Superior temporal gyrus (tissue), 1 donor: Measurements from ENCODE around the gene PLEKHA6.

Experiments used
- DNase-seq: peaks from one replicate; pipeline ENCODE4 v3.0.0-alpha.2; 2016; ENCODE audit errors: extremely low spot score

Gene PLEKHA6

DNA sequence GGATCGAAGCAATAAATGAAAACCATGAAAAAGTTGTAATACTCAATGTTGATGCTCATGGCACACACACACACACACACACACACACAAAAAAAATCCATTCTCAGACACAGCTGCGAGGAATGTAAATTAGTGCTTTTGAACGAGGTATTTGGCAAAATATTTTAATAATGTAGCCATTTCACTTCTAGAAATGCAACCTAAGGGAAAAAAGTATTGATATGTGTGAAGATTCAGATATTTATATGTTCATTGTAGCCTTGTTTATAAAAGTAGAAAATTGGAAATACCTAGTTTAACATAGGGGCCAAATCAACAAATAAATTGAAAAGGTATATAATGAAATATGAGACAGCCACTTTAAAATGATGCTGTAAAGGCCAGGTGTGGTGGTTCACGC lies 3.8 kb downstream of the PLEKHA6 start:
- DNase-seq = no peak

DNA sequence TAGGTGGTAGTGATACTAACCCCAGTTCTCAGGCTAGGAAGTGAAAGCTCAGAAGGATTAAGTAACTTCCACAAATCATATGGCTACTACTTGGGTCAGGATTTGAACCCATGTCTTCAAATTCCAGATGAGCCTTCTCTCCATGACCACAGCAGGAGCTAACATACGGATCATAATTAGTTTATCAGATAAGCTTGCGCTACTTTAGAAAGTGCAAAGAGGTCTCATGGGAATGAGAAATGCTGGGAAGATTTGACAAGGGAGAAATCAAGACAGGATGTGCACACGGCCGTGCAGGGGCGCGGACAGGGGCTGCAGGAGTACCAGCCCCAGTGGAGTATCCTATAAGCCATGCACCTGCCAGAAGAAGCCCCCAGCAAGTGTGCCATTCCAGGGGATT lies 5.2 kb downstream of the PLEKHA6 start:
- DNase-seq = no peak

DNA sequence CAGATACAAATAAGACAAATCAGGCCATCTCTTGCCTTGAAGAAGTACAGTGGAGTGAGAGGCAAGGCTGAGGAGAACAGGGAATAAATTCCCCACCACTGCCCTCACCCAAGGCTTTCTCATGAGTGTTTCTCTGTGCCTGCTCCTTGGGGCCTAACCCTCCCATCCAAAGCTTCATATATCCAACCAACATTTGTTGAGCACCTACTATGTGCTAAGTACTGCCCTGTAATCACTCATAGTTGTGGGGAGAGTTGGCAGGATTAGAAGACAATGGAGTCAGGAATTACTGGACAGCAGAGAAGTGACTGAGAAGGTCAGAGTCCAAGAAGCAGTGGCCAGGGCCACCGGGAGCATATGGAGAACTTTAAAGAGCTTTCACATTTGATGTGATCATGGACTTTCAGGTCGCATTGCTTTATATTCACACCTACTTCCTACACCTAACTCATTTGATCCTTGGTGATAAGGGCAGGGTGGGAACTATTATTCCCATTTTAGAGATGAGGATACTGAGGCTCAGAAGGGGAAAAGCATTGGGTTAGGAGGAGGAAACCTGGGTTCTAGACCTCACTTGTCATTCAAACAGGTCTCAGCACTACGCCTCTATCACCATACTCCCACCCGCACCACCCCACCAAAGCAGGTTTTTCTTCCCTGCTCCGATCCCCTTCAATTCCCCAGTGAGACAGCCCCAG lies 6.4 kb downstream of the PLEKHA6 start:
- no peak for DNase-seq

DNA sequence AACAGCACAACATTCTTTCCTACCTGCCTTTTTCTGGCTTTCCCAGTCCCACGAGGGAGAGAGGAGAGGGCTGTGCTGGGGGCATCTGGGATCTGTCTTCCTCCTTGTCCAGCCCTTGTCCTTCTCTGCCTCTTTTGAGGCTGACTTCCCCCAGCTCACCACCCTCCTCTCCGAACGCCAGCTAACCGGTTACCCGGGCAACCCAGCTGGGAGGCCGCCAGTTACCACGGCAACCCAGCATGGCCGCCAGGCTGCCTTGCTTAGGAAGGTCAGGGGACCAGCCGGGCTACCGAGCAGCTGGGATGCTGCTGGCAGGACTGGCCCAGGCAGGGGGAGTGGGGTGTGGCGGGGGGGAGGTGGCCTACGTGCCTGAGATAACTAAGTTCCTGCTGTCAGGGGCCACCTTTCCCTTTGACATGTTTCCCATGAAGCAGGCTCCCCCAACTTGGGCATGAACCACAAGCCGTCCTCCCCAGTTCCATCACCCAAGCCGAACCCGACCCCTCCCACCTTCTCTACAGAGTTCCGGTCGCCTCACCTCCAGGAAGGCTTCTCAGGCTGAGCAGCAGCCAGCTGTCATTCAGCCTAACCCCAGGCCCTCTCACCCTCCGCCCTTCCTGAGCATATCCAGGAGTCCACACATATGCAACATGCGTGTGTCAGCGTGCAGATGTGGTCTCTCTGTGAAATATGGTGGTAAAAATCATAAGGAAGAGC lies 8.7 kb downstream of the PLEKHA6 start:
- peak; percentile 91 for DNase-seq

DNA sequence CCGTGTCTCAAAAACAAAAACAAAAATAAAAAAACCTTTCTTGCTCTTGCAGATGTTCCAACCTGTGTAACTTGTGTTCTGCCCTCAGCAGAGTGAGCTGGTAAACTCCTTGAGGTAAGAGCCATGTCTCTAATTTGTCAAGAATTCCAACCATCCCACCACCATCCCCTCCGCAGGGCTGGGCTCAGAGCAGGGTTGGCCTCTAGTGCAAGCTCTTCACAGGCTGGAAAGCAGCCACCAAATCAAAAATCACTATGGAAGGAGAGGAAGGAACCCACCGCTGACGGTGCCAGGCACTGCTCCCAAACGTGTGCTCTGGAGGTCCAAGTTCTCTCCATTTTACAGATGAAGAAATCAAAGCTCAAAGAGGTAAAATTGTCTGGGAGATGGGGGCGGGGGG lies 9.4 kb downstream of the PLEKHA6 start:
- DNase-seq = no peak

DNA sequence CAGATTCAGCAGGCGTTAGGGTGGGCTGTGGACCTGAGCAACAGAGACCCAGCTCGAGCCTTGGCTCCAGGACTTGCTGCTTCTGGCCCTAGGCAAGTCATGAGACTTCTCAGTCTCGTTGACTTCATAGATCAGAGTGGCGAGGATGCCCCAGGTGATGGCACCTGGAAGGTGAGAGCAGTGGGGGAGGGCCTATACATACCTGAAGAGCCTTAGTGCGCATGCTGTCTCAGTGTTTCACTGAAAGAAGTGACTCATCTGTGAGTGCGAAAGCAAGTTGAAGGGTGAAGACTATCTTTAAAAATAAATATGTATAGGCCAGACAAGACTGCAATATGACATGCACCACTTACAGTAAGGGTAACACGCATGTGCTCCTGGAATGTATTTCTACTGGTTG lies 10.1 kb downstream of the PLEKHA6 start:
- DNase-seq = no peak

DNA sequence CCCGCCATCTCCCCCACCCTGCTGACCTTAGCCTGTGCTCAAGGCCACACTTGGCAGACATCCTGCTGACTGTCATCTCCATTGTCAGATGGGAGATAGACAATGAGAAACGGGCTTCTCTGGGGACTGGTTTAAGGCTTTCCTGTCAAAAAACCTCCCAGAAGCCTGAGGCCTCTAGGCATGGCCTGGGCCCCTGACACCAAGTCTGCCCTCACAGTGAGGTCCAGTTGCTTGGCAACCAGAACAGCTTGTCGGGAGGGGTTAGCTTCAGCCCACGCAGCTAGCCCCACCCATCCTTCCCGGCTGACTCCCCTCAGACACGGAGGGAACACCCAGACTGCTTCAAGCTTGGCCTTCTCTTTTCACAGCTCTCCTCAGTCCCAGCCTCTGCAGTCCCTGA lies 11.0 kb downstream of the PLEKHA6 start:
- no peak for DNase-seq

DNA sequence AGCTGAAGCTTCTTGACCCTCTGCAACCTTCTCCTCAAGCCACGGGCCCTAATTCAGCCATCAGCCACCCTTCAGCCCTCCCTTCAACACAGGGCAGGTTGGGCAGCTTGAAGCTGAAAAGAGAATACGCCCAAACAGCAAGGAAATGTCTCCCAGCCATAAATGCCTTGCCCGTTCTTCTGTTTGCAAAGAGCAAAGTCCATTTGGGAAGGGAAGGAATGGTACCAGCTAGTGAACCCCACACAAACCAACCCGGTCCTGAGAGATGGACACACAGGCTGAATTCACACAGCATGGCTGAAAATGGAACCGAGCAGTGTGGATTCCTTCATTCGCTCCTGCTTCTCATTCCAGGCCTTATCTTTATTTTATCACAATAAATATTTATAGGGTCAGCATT lies 11.5 kb downstream of the PLEKHA6 start:
- no peak for DNase-seq

DNA sequence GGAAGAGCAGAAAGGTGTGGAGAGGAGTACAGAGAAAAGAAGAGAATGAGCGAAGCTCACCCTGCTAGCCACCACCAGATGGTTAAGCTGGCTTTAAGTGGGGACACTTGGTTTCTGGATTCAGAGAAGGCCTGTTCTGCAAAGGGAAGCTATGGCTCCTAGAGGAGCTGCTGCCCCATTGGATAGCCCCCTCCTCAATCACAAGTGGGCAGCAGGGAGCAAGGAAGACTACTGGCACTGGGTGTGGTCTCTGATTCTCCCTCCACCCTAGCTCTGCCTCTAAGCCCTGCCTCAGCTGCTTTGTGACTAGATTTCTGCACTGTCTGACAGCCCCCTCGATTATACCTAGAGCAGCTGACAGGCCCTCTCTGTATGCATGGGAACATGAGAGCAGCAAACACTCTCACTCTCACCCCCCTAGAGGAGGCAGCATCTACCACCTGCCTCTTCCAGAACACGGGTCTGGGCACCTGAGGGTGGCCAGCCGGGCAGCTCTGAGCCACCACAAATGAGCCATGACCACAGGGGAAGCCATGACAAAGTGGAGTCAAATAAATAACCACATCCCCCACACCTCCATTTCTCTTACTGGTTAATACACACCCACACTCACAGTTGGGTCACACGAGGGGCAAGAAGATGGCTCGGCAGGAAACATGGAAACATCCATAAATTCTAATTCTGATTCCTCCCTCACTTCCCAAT lies 13.6 kb downstream of the PLEKHA6 start:
- DNase-seq = no peak

DNA sequence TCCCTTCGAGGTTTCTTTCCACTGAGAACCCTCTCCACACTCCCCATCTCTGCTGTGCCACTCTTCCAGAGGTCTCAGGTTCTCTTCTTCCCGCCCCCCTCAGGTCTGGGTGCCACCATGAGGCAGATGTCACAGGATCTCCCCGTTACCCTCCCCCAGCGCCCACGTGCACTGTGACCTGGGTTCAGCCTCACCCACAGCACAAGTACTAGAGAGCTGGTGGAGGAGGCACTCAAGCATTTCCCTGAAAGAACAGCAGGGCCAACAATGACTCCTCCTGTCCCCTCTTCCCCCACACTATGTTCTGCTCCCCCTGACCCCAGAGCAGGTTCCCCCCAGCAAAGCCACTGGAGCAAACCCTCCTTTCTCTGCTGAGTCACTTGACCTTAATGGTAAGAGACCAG lies 14.3 kb downstream of the PLEKHA6 start:
- no peak for DNase-seq

DNA sequence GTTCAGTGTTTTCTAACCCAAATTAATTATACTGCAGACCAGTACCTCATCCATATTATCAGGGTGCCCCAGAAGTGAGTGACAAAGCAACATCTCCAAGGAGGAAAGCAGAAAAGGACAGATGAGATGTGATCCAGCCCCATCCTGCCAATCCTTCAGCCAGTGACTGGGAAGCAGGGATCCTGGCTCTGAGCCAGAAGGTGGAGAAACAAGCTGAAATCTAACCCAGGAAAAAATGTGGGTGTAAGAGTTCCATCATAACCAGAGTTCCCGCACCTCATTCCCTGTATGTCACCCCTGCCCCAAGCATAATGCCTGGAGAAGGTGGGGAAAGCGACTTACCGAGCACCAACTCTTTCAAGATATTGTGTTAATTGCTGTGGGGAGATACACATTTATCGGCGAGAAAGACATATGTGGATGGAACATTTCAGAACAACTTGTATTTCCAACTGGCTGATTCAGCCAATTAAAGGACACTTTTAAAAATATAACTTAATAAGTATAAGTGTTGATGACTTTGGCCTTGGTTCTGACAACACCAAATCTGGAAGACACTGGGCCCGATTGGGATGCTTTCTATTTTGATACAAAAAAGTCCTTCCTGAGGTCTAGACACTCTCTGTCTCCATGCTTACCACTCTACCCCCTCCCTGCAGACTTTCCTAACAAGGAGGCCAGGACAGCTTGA lies 14.9 kb downstream of the PLEKHA6 start:
- DNase-seq = no peak

DNA sequence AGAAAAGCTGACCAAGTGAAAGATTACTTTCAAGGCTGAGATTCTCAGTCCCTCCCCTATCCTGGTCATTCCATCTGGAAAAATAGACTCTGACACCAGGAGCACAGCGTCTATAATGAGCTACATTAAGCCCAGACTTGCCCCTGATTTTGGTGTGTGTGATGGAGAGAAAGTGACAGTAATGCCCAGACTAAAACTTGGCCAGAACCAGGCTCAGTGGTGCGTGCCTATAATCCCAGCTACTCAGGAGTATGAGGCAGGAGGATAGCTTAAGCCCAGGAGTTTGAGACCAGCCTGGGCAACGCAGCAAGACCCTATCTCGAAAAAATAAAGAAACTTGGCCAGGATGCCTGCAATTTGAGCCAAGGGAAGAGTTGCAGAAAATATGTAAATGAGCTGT lies 15.9 kb downstream of the PLEKHA6 start:
- no peak for DNase-seq

DNA sequence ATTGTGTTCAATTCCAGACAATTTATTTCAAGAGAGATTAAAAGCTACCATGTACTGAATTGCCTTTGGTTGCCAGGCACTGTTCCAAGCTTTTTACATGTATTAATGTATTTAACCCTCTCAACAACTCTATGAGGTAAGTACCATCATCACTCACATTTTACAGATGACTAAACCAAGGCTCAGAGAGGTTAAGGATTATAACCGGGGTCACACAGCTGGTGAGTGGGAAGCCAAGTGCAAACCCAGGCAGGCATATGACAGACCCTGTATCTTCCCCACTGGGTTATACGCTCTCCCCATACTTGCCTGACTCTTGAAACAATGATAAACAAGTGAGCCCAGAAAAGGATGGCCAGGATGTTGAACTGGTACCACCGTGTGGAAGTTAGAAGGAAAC lies 16.5 kb downstream of the PLEKHA6 start:
- no peak for DNase-seq

DNA sequence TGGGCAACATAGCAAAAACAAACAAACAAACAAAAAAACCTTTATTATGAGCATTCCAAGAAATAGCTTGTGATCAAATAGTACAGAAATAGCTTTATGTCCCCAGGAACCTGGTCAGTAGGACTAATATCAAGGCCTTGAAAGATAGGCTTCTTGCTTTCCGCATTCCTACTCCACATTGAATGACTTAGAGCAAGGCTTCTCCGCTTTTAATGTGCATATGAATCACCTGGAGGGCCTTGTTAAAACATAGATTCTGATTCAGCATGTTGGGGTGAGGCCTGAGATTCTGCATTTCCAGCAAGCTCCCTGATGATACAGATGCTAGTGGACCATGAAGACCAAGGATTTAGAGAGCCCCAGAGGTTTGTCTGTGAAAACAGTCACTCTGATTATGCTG lies 17.4 kb downstream of the PLEKHA6 start:
- no peak for DNase-seq

DNA sequence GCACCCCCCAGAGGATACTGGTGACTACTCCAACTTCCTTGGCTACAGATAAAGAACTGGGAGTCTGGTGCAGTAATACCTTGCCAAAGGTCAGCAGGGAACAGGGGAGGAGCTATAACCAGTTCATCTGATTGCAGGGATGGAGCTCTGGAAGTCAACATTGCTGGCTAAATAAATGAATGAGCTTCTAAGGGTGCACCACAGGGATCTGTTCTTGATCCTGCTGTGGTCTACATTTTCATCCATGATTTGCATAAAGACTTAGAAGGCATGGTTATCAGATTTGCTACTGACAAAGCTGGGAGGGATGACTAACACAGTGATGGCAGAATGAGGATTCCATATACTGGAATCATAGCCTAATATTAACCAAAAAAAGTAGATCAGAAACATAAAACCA lies 18.3 kb downstream of the PLEKHA6 start:
- no peak for DNase-seq

DNA sequence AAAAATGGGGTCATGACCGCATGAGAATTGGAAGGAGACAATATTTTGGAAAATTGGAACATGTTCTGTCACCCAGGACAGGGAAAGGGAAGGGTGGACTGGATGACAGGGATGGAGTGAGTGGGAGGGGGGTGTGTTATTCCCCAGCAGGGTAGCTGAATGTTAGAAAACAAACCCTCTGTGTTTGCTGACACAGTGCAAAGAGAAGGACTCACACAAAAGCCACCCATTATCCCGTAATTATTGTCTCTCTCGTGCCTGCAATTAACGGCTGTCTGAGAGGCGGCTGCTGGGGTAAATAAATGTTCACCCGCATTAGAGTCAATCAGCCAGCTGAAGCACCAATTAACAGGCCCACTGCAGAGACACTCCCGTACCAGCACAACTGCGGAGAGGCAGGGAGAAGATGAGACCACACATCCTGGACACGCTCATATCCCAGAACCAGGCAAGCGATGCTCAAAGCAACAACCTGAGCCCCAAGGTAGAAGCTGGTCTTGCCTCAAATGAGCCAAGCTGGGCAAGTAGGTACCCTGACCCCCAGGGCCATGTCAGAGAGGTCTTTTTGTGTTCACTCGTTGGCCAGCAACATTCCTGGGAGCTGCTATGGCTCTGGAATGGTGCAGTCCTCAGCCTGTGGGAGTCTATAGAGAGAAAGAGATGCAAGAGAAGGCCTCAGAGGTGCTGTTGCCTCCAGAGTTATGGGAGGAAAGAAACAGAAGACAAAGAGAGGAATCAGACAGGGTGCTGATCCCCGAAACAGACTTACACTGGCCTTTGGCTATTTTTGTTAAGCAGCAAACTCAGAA lies 19.4 kb downstream of the PLEKHA6 start:
- DNase-seq = no peak

DNA sequence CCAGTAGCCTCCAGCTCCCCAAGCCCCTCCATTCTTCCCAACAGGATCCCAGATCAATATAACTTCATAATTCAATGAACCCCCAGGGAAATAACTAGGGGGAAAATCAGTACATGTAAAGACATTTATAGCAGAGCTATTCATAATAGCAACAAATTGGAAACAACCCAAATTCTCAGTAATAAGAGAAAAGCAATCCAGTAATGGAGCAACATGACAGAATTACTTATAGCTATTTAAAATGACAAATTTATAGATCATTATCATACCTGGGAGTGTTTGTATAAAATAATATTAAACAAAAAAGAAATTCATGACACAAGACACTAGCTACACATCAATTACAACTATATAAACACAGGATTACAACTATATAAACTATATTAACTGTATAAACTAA lies 20.2 kb downstream of the PLEKHA6 start:
- DNase-seq = no peak

DNA sequence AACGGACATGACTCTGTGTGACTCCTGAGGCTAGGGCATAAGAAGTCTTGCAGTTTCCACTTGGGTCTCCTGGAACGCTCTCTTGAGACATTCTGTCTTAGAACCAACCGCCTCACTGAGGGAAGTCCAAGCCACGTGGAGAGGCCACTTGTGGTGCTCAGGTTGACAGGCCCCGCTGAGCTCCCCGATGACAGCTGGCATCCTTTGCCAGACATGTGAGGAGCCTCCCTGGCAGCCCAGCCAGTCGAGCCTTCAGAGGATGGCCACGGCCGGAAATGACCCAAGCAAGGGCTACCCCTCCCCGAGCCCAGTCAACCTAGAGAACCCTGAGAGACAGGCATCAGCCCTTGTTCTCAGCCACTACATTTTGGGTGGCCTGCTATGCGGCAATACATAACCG lies 20.7 kb downstream of the PLEKHA6 start:
- DNase-seq = no peak

DNA sequence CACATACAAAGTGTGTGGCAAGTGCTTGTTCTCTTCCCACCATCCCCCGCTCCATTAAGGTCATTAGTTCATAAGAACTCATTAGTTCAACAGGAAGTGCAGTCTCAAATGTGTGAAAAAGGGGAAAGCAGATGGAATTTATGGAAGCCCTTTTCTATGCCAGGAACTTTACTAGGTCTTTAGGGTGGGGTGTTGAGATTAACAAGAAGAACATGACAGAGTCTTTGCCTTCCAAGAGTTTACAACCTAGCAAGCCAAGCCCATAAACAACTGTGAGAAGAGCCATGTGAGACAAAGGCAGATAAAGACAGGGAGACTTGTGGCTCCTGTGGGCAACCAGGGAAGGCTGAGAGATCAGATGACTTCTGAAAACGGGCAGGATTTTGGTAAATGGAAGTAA lies 21.4 kb downstream of the PLEKHA6 start:
- DNase-seq = no peak

DNA sequence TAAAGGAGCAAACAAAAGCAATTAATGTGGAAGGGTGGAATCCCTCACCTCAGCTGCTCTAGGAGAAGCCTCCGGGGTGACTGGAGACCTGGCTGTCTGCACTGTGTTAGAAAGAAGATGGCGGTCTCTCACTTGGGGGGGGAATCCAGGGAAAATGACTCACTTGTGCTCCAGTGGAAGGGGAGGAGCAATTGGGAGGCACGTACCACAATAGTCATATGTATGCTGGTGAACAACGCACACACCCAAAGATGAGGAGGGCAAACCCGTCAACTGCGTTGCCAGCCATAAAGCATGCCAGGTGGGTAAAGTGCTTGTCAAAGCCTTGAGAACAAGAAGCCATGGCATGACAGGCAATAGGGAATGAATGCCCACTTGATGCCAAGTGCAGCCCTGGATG lies 22.1 kb downstream of the PLEKHA6 start:
- DNase-seq = no peak

DNA sequence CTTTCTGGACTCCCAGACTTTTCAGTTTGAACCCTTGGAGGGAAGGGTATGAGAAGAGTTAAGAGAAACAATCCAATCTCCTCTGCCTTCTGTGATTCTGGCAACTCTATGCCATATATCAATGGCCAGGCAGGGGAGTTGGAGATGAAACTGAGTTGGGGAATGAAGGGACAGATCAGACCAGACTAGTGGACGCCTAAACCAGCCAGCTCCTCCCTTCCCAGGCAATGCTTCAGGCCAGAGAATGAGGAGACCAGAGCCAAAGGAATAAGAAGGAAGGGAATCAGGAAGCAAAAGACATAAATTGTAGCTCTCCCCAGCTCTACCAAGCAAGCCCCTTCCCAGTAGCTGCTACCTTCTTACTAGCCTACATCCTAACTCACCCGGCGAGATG lies 22.7 kb downstream of the PLEKHA6 start:
- DNase-seq = no peak
